Smooth muscle cell (in vitro differentiated cells): ENCODE results near the gene MSRB2. TPM values are rescaled to one million over a fixed set of nuclear protein-coding genes. Genes with fewer than 3 reads are reported as not detected.

Experiments used
- DNase-seq: peaks from one replicate; lab custom pipeline; 2025; ENCODE audit not compliant: unreplicated experiment; lab: John Stamatoyannopoulos, UW
- H2AFZ ChIP-seq: fragments of 200-600 bp; sonication (generic); 2 replicates; pipeline ENCODE4 v1.6.0; 2016; ENCODE audit warnings: antibody characterized with exemption, low read depth, mild to moderate bottlenecking
- H3F3A ChIP-seq: fragments of 200-600 bp; sonication (generic); 2 replicates; pipeline ENCODE4 v1.6.0; 2017; ENCODE audit warnings: antibody characterized with exemption, low read depth
- H3K27ac ChIP-seq: fragments of 200-600 bp; sonication (generic); 2 replicates; pipeline ENCODE4 v1.5.1; 2016; ENCODE audit warnings: low read depth, mild to moderate bottlenecking
- H3K27me3 ChIP-seq: fragments of 200-600 bp; sonication (generic); 2 replicates; pipeline ENCODE4 v1.6.1; 2016; ENCODE audit warnings: low read depth, mild to moderate bottlenecking
- H3K36me3 ChIP-seq: fragments of 200-600 bp; sonication (generic); 2 replicates; pipeline ENCODE4 v1.5.1; 2016; ENCODE audit warnings: low read depth
- H3K4me1 ChIP-seq: fragments of 200-600 bp; sonication (generic); 2 replicates; pipeline ENCODE4 v1.5.1; 2016; ENCODE audit warnings: low read depth
- H3K4me2 ChIP-seq: fragments of 200-600 bp; sonication (generic); 2 replicates; pipeline ENCODE4 v1.6.0; 2016; ENCODE audit warnings: mild to moderate bottlenecking
- H3K4me3 ChIP-seq: fragments of 200-600 bp; sonication (generic); 2 replicates; pipeline ENCODE4 v1.5.1; 2016; ENCODE audit warnings: mild to moderate bottlenecking
- H3K79me2 ChIP-seq: fragments of 200-600 bp; sonication (generic); 2 replicates; pipeline ENCODE4 v1.6.0; 2016; ENCODE audit warnings: low read depth, mild to moderate bottlenecking
- H3K9ac ChIP-seq: fragments of 200-600 bp; sonication (generic); 2 replicates; pipeline ENCODE4 v1.6.0; 2016; ENCODE audit warnings: low read depth
- H3K9me3 ChIP-seq: fragments of 200-600 bp; sonication (generic); replicated peaks from 2 replicates; pipeline ENCODE4 v1.5.1; 2016; ENCODE audit warnings: low read depth
- H4K20me1 ChIP-seq: fragments of 200-600 bp; sonication (generic); 2 replicates; pipeline ENCODE4 v1.6.0; 2016; ENCODE audit warnings: low read depth
- WGBS: methylation state at CpG from one replicate; pipeline ENCODE4 v1.1.7; 2016; ENCODE audit warnings: low lambda C conversion rate; 5-methylcytosine and 5-hydroxymethylcytosine counted together
- polyA plus RNA-seq: library from polyadenylated mRNA; unstranded; fragments of >200 nt; fragmentation: Nextera tagmentation; extraction: Ambion mirVana; gene quantifications from 2 replicates; pipeline ENCODE4 v1.2.1, GENCODE V29; 2016
- total RNA-seq: library from RNA; depleted of rRNA; stranded (reverse); fragments of >200 nt; gene quantifications from 2 replicates; pipeline ENCODE4 v1.2.3, GENCODE V29; 2014
- TF ChIP-seq, protein P1 (sequence below): fragments of 200-600 bp; sonication (generic); IDR thresholded peaks from 2 replicates; pipeline ENCODE4 v1.5.1; 2017; ENCODE audit warnings: borderline replicate concordance, mild to moderate bottlenecking, antibody characterized with exemption; ENCODE audit not compliant: insufficient read depth, poor library complexity, severe bottlenecking

Gene MSRB2
- total and polyA plus RNA-seq, 2 experiments from 2014 or later: 21.5 to 64.0 TPM

DNA sequence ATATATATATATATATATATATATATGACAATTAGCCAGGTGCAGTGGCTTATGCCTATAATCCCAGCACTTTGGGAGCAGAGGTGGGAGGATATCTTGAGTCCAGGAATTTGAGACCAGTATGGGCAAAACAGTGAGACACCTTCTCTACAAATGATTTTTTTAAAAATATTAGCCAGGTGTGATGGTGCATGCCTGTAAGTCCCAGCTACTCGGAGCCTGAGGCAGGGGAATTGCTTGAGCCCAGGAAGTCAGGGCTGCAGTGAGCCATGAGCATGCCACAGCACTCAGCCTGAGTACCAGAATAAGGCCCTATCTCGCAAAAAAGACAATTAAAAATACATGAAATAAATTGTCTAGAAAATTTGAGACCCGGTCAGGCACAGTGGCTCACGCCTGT lies 47.2 kb upstream of the MSRB2 start:
- H3K4me2 ChIP-seq: no peak overlapping the region
- 100% methylated on average over 4 of the region's 4 CpGs for WGBS
- no peak overlapping the region for H3K9ac ChIP-seq
- no peaks in the 10 kb centered on the region for H3F3A ChIP-seq
- H2AFZ ChIP-seq: no peak overlapping the region
- no peak overlapping the region for H3K4me3 ChIP-seq
- no peaks in the 10 kb centered on the region for H3K27me3 ChIP-seq
- DNase-seq: no peak
- no peaks in the 10 kb centered on the region for H3K79me2 ChIP-seq
- H3K27ac ChIP-seq: no peak overlapping the region
- H4K20me1 ChIP-seq: no peaks in the 10 kb centered on the region
- TF ChIP-seq, protein P1, sequence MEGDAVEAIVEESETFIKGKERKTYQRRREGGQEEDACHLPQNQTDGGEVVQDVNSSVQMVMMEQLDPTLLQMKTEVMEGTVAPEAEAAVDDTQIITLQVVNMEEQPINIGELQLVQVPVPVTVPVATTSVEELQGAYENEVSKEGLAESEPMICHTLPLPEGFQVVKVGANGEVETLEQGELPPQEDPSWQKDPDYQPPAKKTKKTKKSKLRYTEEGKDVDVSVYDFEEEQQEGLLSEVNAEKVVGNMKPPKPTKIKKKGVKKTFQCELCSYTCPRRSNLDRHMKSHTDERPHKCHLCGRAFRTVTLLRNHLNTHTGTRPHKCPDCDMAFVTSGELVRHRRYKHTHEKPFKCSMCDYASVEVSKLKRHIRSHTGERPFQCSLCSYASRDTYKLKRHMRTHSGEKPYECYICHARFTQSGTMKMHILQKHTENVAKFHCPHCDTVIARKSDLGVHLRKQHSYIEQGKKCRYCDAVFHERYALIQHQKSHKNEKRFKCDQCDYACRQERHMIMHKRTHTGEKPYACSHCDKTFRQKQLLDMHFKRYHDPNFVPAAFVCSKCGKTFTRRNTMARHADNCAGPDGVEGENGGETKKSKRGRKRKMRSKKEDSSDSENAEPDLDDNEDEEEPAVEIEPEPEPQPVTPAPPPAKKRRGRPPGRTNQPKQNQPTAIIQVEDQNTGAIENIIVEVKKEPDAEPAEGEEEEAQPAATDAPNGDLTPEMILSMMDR: no peak
- H3K36me3 ChIP-seq: no peaks in the 10 kb centered on the region
- no peaks in the 10 kb centered on the region for H3K9me3 ChIP-seq
- peaks cover 5% of the 10 kb centered on the region for H3K4me1 ChIP-seq

DNA sequence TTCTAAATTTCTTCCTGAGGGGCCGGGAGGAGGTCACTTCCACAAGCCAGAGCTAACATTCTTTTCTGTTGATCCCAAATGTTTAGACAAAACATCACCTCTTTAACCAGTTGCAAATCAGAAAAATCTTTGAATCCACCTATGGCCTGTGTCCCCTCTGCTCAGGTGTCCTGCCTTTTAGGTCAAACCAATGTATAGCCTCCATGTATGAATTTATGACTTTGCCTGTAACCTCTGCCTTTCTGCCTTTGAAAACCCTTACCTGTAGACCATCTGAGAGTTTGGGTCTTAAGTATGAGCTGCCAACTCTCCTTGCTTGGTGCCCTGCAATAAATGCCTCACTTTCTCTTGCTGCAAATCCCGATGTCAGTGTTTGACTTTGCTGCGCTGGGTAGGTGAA lies 44.1 kb upstream of the MSRB2 start:
- no peak overlapping the region for H3K9ac ChIP-seq
- H3K36me3 ChIP-seq: no peaks in the 10 kb centered on the region
- TF ChIP-seq, protein P1: no peak
- no peaks in the 10 kb centered on the region for H3K27me3 ChIP-seq
- H3K27ac ChIP-seq: no peak overlapping the region
- no peak for DNase-seq
- H3K79me2 ChIP-seq: no peaks in the 10 kb centered on the region
- no peaks in the 10 kb centered on the region for H4K20me1 ChIP-seq
- no peak overlapping the region for H3K4me3 ChIP-seq
- no peaks in the 10 kb centered on the region for H3F3A ChIP-seq
- no peak overlapping the region for H2AFZ ChIP-seq
- H3K4me1 ChIP-seq: peaks cover 19% of the 10 kb centered on the region
- H3K9me3 ChIP-seq: no peaks in the 10 kb centered on the region
- 99% methylated on average over 3 of the region's 3 CpGs for WGBS
- no peak overlapping the region for H3K4me2 ChIP-seq

DNA sequence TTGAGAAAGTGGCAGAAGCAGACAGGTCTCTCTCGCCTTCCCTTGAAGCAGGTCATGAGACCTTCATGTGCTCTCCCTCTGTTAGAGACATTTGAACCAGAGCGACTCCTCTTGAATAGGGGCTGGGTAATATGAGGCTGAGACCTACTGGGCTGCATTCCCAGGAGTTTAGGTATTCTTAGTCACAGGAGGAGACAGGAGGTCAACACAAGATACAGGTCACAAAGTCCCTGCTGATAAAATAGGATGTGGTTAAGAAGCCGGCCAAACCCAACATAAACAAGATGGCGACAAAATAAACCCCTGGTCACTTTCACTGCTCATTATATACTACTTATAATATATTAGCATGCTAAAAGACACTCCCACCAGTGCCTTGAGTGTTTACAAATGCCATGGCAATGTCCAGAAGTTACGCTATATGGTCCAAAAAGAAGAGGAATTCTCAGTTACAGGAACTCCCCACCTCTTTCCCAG lies 43.5 kb upstream of the MSRB2 start:
- H3K4me1 ChIP-seq: peaks cover 21% of the 10 kb centered on the region
- TF ChIP-seq, protein P1: no peak
- H3K4me3 ChIP-seq: no peak overlapping the region
- no peaks in the 10 kb centered on the region for H3K9me3 ChIP-seq
- H3K4me2 ChIP-seq: no peak overlapping the region
- DNase-seq: no peak
- no peaks in the 10 kb centered on the region for H3K27me3 ChIP-seq
- H3K79me2 ChIP-seq: no peaks in the 10 kb centered on the region
- no peak overlapping the region for H2AFZ ChIP-seq
- 91% methylated on average over 5 of the region's 5 CpGs for WGBS
- no peak overlapping the region for H3K9ac ChIP-seq
- no peak overlapping the region for H3K27ac ChIP-seq
- no peaks in the 10 kb centered on the region for H3K36me3 ChIP-seq
- no peaks in the 10 kb centered on the region for H4K20me1 ChIP-seq
- no peaks in the 10 kb centered on the region for H3F3A ChIP-seq

DNA sequence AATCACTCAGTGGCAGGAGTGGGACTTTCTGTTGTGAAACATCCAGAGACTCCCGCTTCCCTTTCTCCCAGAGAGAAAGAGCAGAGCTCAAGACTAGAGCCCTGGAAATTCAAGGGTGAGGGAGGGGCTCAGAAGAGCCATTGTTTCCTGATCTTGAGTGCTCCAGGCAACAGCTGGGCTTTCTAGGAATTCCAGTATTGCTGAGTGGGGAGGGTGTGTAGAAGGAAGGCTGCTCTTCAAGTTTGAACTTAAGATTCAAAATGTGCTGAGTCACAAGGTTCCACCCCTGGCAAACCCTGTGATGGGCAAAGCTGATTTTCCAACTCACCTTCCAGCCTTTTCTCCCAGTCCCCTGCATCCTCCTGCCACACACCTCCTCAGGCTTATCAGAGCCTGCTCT lies 42.3 kb upstream of the MSRB2 start:
- no peaks in the 10 kb centered on the region for H3K36me3 ChIP-seq
- TF ChIP-seq, protein P1: no peak
- no peak overlapping the region for H3K27ac ChIP-seq
- no peaks in the 10 kb centered on the region for H4K20me1 ChIP-seq
- 67% methylated on average over 1 of the region's 1 CpG for WGBS
- no peaks in the 10 kb centered on the region for H3K79me2 ChIP-seq
- H2AFZ ChIP-seq: peak overlapping the region; percentile 54
- H3K4me3 ChIP-seq: no peak overlapping the region
- H3K4me2 ChIP-seq: no peak overlapping the region
- H3K9me3 ChIP-seq: no peaks in the 10 kb centered on the region
- no peaks in the 10 kb centered on the region for H3F3A ChIP-seq
- no peak for DNase-seq
- H3K4me1 ChIP-seq: peaks cover 21% of the 10 kb centered on the region
- H3K27me3 ChIP-seq: no peaks in the 10 kb centered on the region
- H3K9ac ChIP-seq: no peak overlapping the region
